Suprapubic skin (tissue), 3 donors: ENCODE data around the gene JHY.

Source experiments
- POLR2A ChIP-seq, 2 donors: fragments of 450-650 bp; IDR thresholded peaks; one replicate each; pipeline ENCODE4 v1.6.1; 2017; ENCODE audit warnings: antibody characterized with exemption in 2 of 2, mild to moderate bottlenecking in 2 of 2, moderate library complexity in 2 of 2
- TF ChIP-seq, protein P1 (sequence below), 2 donors: fragments of 200-600 bp in 1 of 2; fragments of 450-650 bp in 1 of 2; sonication (generic) in 1 of 2; IDR thresholded peaks; one replicate each; pipeline ENCODE4 v1.5.1; 2016 to 2019; ENCODE audit warnings: antibody characterized with exemption in 2 of 2, mild to moderate bottlenecking in 1 of 2, moderate library complexity in 1 of 2

DNA sequence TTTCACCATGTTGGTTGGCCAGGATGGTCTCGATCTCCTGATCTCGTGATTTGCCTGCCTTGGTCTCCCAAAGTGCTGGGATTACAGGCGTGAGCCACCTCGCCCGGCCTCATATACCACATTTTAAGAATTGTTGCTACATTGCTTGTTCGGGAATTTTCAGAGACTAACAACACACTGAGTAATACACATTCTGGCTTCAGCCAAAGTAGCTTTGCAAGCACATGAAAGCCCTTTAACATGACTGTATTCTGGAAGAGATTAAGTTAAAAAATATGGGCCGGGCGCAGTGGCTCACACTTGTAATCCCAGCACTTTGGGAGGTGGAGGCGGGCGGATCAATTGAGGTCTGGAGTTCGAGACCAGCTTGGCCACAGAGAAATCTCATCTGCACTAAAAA lies 29.3 kb upstream of the JHY start:
- TF ChIP-seq, protein P1, sequence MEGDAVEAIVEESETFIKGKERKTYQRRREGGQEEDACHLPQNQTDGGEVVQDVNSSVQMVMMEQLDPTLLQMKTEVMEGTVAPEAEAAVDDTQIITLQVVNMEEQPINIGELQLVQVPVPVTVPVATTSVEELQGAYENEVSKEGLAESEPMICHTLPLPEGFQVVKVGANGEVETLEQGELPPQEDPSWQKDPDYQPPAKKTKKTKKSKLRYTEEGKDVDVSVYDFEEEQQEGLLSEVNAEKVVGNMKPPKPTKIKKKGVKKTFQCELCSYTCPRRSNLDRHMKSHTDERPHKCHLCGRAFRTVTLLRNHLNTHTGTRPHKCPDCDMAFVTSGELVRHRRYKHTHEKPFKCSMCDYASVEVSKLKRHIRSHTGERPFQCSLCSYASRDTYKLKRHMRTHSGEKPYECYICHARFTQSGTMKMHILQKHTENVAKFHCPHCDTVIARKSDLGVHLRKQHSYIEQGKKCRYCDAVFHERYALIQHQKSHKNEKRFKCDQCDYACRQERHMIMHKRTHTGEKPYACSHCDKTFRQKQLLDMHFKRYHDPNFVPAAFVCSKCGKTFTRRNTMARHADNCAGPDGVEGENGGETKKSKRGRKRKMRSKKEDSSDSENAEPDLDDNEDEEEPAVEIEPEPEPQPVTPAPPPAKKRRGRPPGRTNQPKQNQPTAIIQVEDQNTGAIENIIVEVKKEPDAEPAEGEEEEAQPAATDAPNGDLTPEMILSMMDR (IDR thresholded peaks at IDR 0.05) = no peak
- TF ChIP-seq POLR2A (IDR thresholded peaks at IDR 0.05) = no peak
